Measurements from ENCODE around the gene ZBTB47.

Gene ZBTB47

DNA sequence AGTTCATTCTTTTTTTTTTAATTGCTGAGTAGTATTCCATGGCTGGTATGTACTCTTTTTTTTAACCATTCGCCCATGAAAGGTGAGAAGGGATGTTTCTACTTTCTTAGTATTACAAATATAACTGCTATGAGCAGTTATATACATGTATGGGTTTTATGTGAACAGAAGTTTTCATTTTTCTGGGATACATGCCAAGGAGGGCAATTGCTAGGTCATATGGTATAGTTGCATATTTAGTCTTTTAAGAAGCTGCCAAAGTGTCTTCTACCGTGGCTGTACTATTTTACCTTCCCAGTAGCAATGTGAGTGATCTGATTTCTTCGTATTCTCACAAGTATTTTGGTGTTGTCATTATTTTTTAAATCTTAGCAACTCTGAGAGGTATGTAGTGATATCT is 20.6 kb downstream of the ZBTB47 start:
- TF ChIP-seq CTCF (IDR thresholded peaks at IDR 0.05) = no peak

DNA sequence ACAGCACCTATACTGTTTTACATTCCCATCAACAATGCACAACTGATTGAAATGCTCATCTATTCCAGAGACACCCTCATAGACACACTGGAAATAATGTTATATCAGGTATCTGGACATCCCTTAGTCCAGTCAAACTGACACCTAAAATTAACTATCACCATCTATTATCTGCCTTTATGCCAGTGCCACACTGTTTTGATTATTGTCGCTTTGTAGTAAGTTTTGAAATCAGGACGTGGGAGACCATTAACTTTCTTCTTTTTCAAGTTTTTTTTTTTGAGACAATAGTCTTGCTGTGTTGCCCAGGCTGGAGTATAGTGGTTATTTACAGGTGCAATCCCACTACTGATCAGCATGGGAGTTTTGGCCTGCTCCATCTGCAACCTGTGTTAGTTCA is 22.4 kb downstream of the ZBTB47 start:
- TF ChIP-seq CTCF (IDR thresholded peaks at IDR 0.05) = no peak

- no peak for TF ChIP-seq CTCF (IDR thresholded peaks at IDR 0.05)
Measured at GRCh38 chr3:42678447-42678846, 24.9 kb downstream of the ZBTB47 start.

- TF ChIP-seq CTCF (IDR thresholded peaks at IDR 0.05) = no peak
Measured at GRCh38 chr3:42680271-42680670, 26.8 kb downstream of the ZBTB47 start.

- TF ChIP-seq CTCF (IDR thresholded peaks at IDR 0.05) = no peak
Measured at GRCh38 chr3:42680806-42681205, 27.3 kb downstream of the ZBTB47 start.

DNA sequence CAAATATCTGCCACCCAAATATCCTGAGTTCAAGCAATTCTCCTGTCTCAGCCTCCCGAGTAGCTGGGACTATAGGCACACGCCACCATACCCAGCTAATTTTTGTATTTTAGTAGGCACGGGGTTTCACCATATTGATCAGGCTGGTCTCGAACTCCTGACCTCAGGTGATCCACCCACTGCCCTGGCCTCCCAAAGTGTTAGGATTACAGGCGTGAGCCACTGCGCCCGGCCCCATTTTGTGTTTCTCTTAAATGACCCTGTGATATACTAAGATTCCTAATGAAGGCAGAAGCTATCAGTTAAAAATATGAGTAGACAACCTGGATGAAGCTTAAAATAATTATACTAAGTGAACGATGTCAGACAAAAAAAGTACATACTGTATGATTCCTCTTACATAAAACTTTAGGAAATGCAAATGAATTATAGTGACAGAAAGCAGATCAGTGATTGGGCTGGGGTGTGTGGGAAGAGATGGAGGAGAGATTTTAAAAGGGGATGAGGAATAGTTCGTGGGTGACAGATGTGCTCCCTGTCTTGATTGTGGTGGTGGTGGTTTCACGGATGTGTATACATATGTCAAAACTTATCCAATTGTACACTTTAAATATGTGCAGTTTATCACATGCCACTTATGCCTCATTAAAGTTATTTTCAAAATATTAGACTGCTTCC is 28.0 kb downstream of the ZBTB47 start:
- TF ChIP-seq CTCF (IDR thresholded peaks at IDR 0.05) = no peak

DNA sequence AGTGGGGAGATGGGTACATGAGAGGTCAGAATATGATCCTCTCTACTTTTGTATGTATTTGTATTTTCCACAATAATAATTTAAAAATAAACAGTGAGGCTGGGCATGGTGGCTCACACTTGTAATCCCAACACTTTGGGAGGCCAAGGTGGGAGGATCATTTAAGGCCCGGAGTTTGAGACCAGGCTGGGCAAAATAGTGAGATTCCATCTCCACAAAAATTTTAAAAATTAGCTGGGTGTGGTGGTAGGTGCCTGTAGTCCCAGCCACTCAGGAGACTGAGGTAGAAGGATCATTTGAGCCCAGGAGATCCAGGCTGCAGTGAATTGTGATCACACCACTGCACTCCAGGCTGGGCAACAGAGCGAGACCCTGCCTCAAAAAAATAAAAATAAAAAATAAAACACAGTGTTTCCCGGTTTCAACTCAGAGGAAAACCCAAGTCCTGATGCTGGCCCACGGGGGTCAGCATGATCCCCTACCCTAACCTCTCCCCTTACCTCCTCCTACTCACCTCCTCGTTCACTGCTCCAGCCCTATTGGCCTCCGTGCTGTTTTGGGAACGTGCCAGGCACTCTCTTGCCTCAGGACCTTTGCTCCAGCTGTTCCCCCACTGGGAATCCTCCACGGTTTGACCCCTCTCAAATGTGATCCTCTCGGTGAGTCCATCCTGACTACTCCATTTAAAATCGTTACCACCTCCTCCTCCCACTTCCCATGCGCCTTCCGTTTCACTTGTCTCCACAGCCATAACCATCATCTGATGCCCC is 29.0 kb downstream of the ZBTB47 start:
- TF ChIP-seq CTCF (IDR thresholded peaks at IDR 0.05) = no peak
